IMR-90 (cell line): ENCODE measurements around the gene VILL. TPM values are rescaled to one million over a fixed set of nuclear protein-coding genes. Genes with fewer than 3 reads are reported as not detected.

Experiments used
- ATAC-seq: fragments of 200-7000 bp; cut with Tn5 transposase; 2 replicates; pipeline ENCODE4 v1.9.1; 2020; ENCODE audit warnings: low read depth, mild to moderate bottlenecking, moderate library complexity
- BruUV-seq: library from RNA; stranded (reverse); fragments of 400-500 nt; replicated peaks from 2 replicates; lab custom pipeline; 2021; lab: Mats Ljungman, UMichigan
- CTCF ChIA-PET: fragments of 300-600 bp; formaldehyde crosslinking; extraction: SDS; loops from one replicate; lab custom pipeline; 2021; ENCODE audit warnings: antibody characterized with exemption; lab: Yijun Ruan, JAX
- POLR2A ChIA-PET: fragments of 300-600 bp; sonication (Branson Sonifier 250); formaldehyde crosslinking; loops from one replicate; lab custom pipeline; 2022; ENCODE audit warnings: antibody characterized with exemption; ENCODE audit not compliant: unreplicated experiment; lab: Charles Lee
- DNase-seq: peaks from one replicate; pipeline ENCODE4 v3.0.0; 2013
- H2AFZ ChIP-seq: replicated peaks from 2 replicates; pipeline ENCODE3; 2013; ENCODE audit warnings: low read length, mild to moderate bottlenecking; ENCODE audit not compliant: poor library complexity
- H2AK5ac ChIP-seq: 2 replicates; pipeline ENCODE4 v1.6.1; 2013; ENCODE audit warnings: low read depth, low read length, inconsistent platforms
- H2AK9ac ChIP-seq: replicated peaks from 2 replicates; pipeline ENCODE3; 2013; ENCODE audit warnings: mild to moderate bottlenecking, low read depth, low read length, moderate library complexity; ENCODE audit not compliant: poor library complexity
- H2BK120ac ChIP-seq: 2 replicates; pipeline ENCODE4 v1.6.1; 2013; ENCODE audit warnings: low read depth, low read length, inconsistent platforms
- H2BK15ac ChIP-seq: 3 replicates; pipeline ENCODE4 v1.6.1; 2013; ENCODE audit warnings: low read depth, low read length, inconsistent platforms
- H2BK20ac ChIP-seq: 2 replicates; pipeline ENCODE4 v1.6.1; 2013; ENCODE audit warnings: low read depth, mild to moderate bottlenecking, inconsistent platforms, low read length, moderate library complexity
- H2BK5ac ChIP-seq: 2 replicates; pipeline ENCODE4 v1.6.1; 2013; ENCODE audit warnings: mild to moderate bottlenecking, low read depth, low read length, inconsistent platforms; ENCODE audit not compliant: poor library complexity, severe bottlenecking
- H3K14ac ChIP-seq: replicated peaks from 2 replicates; pipeline ENCODE4 v1.6.1; 2013; ENCODE audit warnings: low read depth, low read length, inconsistent platforms
- H3K18ac ChIP-seq: 2 replicates; pipeline ENCODE4 v1.6.1; 2013; ENCODE audit warnings: low read depth, low read length, control low read depth
- H3K23ac ChIP-seq: 2 replicates; pipeline ENCODE4 v1.6.1; 2013; ENCODE audit warnings: low read depth, low read length, inconsistent platforms
- H3K27ac ChIP-seq: 2 replicates; pipeline ENCODE4 v1.5.1; 2013; ENCODE audit warnings: mild to moderate bottlenecking, control low read depth, low read length; ENCODE audit not compliant: insufficient read depth
- H3K27me3 ChIP-seq: 2 replicates; pipeline ENCODE4 v1.6.1; 2013; ENCODE audit warnings: low read length; ENCODE audit not compliant: control insufficient read depth, insufficient read depth
- H3K36me3 ChIP-seq: 2 replicates; pipeline ENCODE4 v1.6.1; 2013; ENCODE audit warnings: low read length, mixed read lengths; ENCODE audit not compliant: control insufficient read depth, insufficient read depth
- H3K4ac ChIP-seq: 2 replicates; pipeline ENCODE4 v1.6.1; 2013; ENCODE audit warnings: low read depth, low read length, inconsistent platforms
- H3K4me1 ChIP-seq: 2 replicates; pipeline ENCODE4 v1.6.1; 2013; ENCODE audit warnings: low read length, mixed read lengths; ENCODE audit not compliant: control insufficient read depth, insufficient read depth
- H3K4me2 ChIP-seq: 2 replicates; pipeline ENCODE4 v1.6.1; 2013; ENCODE audit warnings: low read depth, mild to moderate bottlenecking, control low read depth, low read length, moderate library complexity
- H3K4me3 ChIP-seq: 2 replicates; pipeline ENCODE4 v1.5.1; 2013; ENCODE audit warnings: low read depth, mild to moderate bottlenecking, control low read depth, low read length, moderate library complexity; ENCODE audit not compliant: insufficient read depth
- H3K56ac ChIP-seq: 2 replicates; pipeline ENCODE4 v1.6.1; 2013; ENCODE audit warnings: low read length, inconsistent platforms; ENCODE audit not compliant: insufficient read depth; ENCODE audit errors: extremely low read depth
- H3K79me1 ChIP-seq, 2 experiments: 2 replicates each; pipeline ENCODE4 v1.6.1; 2013; ENCODE audit warnings: low read length in 2 of 2, inconsistent platforms in 1 of 2, low read depth in 1 of 2
- H3K9ac ChIP-seq: 2 replicates; pipeline ENCODE4 v1.6.1; 2013; ENCODE audit warnings: low read depth, low read length, control low read depth
- H3K9me1 ChIP-seq: 2 replicates; pipeline ENCODE4 v1.6.1; 2013; ENCODE audit warnings: low read length, inconsistent platforms; ENCODE audit not compliant: insufficient read depth
- H3K9me3 ChIP-seq: 2 replicates; pipeline ENCODE4 v1.6.1; 2013; ENCODE audit warnings: low read length; ENCODE audit not compliant: control insufficient read depth, insufficient read depth
- H4K20me1 ChIP-seq: 2 replicates; pipeline ENCODE4 v1.6.1; 2013; ENCODE audit warnings: low read length, inconsistent platforms; ENCODE audit not compliant: insufficient read depth
- H4K5ac ChIP-seq: 2 replicates; pipeline ENCODE4 v1.6.1; 2013; ENCODE audit warnings: mild to moderate bottlenecking, low read depth, low read length, control low read depth
- H4K8ac ChIP-seq, 2 experiments: 2 replicates each; pipeline ENCODE4 v1.6.1; 2013; ENCODE audit warnings: low read depth in 2 of 2, low read length in 2 of 2, control low read depth in 1 of 2, inconsistent platforms in 1 of 2
- H4K91ac ChIP-seq: 2 replicates; pipeline ENCODE4 v1.6.1; 2013; ENCODE audit warnings: low read depth, low read length, inconsistent platforms; ENCODE audit not compliant: insufficient read depth
- BHLHE40 ChIP-seq: fragments of 150-350 bp; IDR thresholded peaks from 2 replicates; pipeline ENCODE4 v1.6.1; 2016; ENCODE audit warnings: mild to moderate bottlenecking, low read depth, low read length
- CEBPB ChIP-seq: IDR thresholded peaks from 2 replicates; pipeline ENCODE4 v1.6.1; 2012; ENCODE audit warnings: low read depth, low read length, improper control_type of control experiment
- MXI1 ChIP-seq: IDR thresholded peaks from 2 replicates; pipeline ENCODE4 v1.6.1; 2012; ENCODE audit warnings: low read depth, mild to moderate bottlenecking, low read length, moderate library complexity, borderline replicate concordance
- RAD21 ChIP-seq: IDR thresholded peaks from 2 replicates; pipeline ENCODE4 v1.6.1; 2012; ENCODE audit warnings: low read length, improper control_type of control experiment
- RCOR1 ChIP-seq: IDR thresholded peaks from 2 replicates; pipeline ENCODE4 v1.6.1; 2012; ENCODE audit warnings: mild to moderate bottlenecking, low read length, improper control_type of control experiment; ENCODE audit not compliant: insufficient replicate concordance
- SMC3 ChIP-seq: fragments of 150-350 bp; IDR thresholded peaks from 2 replicates; pipeline ENCODE4 v1.6.1; 2016; ENCODE audit warnings: low read depth, mild to moderate bottlenecking, antibody characterized with exemption, low read length, moderate library complexity
- WGBS, 2 experiments: methylation state at CpG; one replicate each; pipeline versions ENCODE4 v1.1.5 to v1.1.7; 2013; ENCODE audit warnings: missing lambda C conversion rate in 2 of 2; ENCODE audit not compliant: insufficient read length in 1 of 2; ENCODE audit errors: extremely low coverage in 2 of 2; 5-methylcytosine and 5-hydroxymethylcytosine counted together
- dilution Hi-C: fragments of 300-500 bp; cut with HindIII; formaldehyde crosslinking; loops from one replicate; pipeline ENCODE4 v1.14.3; 2018; ENCODE audit warnings: low sequenced_read_pairs; ENCODE audit not compliant: unreplicated experiment
- in situ Hi-C: fragments of 300-500 bp; cut with MboI; formaldehyde crosslinking; loops from 3 replicates; pipeline ENCODE4 v1.14.3; 2019; ENCODE audit warnings: low sequenced_read_pairs, inconsistent platforms, mixed read lengths
- intact Hi-C: fragments of 100-400 bp; cut with micrococcal nuclease; formaldehyde crosslinking; loops from 2 replicates; pipeline ENCODE4 v1.10.0; 2022
- polyA plus RNA-seq, 3 experiments: library from polyadenylated mRNA; depleted of rRNA; stranded (reverse); fragments of >200 nt; gene quantifications; 2 replicates each; pipeline ENCODE4 v1.2.3, GENCODE V29; 2012; ENCODE audit warnings: low replicate concordance in 1 of 3
- total RNA-seq: library from RNA; depleted of rRNA; stranded (reverse); fragments of >200 nt; gene quantifications from 2 replicates; pipeline ENCODE4 v1.2.3, GENCODE V29; 2012
- TF ChIP-seq, protein P1 (sequence below): fragments of 150-350 bp; IDR thresholded peaks from 2 replicates; pipeline ENCODE4 v1.6.1; 2016; ENCODE audit warnings: low read depth, mild to moderate bottlenecking, low read length, moderate library complexity, borderline replicate concordance
- TF ChIP-seq, protein P2 (sequence below): conservative IDR thresholded peaks from 2 replicates; pipeline ENCODE4 v1.5.1; 2012; ENCODE audit warnings: mild to moderate bottlenecking, low read depth, low read length, improper control_type of control experiment

The VILL gene
- total and polyA plus RNA-seq, 2 of the 4 experiments (the other 2 are of a cell fraction): 2.3 to 4.7 TPM

DNA sequence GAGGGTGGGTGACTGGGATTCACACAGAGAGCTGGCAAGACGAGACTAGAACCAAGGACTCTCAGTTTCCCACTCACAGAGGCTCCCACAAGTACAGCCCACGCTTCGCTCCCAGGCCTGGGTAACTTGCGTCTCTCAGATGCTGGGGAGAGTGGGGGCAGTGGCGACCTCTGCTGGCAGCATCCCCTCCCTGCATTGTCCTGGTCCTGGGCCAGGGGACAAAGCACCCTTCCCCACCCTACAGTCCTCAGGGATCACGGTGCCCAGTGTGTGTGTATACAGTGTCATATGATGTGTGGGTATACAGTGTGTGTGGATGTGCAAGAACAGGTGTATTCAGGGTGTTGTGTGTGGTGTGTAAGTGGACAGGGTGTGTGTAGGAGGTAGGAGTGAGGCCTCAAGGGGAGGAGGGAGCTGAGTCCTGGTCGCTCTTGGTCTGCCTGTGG lies 12.8 kb downstream of the VILL start:
- H4K91ac ChIP-seq: no peak overlapping the region
- H3K18ac ChIP-seq: no peak overlapping the region
- no peak overlapping the region for H3K23ac ChIP-seq
- no peak overlapping the region for H2BK120ac ChIP-seq
- H3K4me1 ChIP-seq: peaks cover 7% of the 10 kb centered on the region
- no peak overlapping the region for H3K4ac ChIP-seq
- peak overlapping the region; percentile 48; the same call in 1 of the 2 replicates for H2AK5ac ChIP-seq
- no peak overlapping the region for H3K27ac ChIP-seq
- no peak overlapping the region for H2BK20ac ChIP-seq
- ChIA-PET CTCF (interaction anchor here (0.5 to 1.3 kb wide), 3 partner anchors 18 to 148 kb away, joined by 3 to 4 read pairs (median 3); no protein-coding TSS in a partner anchor), POLR2A (no interaction called here)
- whole genome bisulfite sequencing, 2 experiments: no CpG with 5 or more reads among the region's 7 CpGs
- H3K36me3 ChIP-seq: peaks cover 19% of the 10 kb centered on the region
- H4K5ac ChIP-seq: no peak overlapping the region
- H3K4me3 ChIP-seq: no peak overlapping the region
- peaks cover 15% of the 10 kb centered on the region for H3K9me1 ChIP-seq
- no peak overlapping the region for H2AK9ac ChIP-seq
- H3K79me1 ChIP-seq: peaks cover 3% of the 10 kb centered on the region in 2 experiments; a peak in 1 of 4 replicates
- intact Hi-C loops: loop anchor here (1.0 kb wide), 1 partner anchor 148 kb away; no protein-coding TSS in a partner anchor
- in situ Hi-C loops: no loop called here
- peaks cover 8% of the 10 kb centered on the region; the same call in 1 of the 2 replicates for H4K20me1 ChIP-seq
- peak overlapping the region; percentile 46 for H2AFZ ChIP-seq
- BruUV-seq: no TSS peak
- peak; percentile 46 for ATAC-seq
- H3K9ac ChIP-seq: no peak overlapping the region
- dilution Hi-C loops: no loop called here
- no peak for TF ChIP-seq MXI1
- TF ChIP-seq, protein P1, sequence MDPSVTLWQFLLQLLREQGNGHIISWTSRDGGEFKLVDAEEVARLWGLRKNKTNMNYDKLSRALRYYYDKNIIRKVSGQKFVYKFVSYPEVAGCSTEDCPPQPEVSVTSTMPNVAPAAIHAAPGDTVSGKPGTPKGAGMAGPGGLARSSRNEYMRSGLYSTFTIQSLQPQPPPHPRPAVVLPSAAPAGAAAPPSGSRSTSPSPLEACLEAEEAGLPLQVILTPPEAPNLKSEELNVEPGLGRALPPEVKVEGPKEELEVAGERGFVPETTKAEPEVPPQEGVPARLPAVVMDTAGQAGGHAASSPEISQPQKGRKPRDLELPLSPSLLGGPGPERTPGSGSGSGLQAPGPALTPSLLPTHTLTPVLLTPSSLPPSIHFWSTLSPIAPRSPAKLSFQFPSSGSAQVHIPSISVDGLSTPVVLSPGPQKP: no peak
- TF ChIP-seq, protein P2, sequence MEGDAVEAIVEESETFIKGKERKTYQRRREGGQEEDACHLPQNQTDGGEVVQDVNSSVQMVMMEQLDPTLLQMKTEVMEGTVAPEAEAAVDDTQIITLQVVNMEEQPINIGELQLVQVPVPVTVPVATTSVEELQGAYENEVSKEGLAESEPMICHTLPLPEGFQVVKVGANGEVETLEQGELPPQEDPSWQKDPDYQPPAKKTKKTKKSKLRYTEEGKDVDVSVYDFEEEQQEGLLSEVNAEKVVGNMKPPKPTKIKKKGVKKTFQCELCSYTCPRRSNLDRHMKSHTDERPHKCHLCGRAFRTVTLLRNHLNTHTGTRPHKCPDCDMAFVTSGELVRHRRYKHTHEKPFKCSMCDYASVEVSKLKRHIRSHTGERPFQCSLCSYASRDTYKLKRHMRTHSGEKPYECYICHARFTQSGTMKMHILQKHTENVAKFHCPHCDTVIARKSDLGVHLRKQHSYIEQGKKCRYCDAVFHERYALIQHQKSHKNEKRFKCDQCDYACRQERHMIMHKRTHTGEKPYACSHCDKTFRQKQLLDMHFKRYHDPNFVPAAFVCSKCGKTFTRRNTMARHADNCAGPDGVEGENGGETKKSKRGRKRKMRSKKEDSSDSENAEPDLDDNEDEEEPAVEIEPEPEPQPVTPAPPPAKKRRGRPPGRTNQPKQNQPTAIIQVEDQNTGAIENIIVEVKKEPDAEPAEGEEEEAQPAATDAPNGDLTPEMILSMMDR: peak; percentile 76
- TF ChIP-seq RAD21: peak; percentile 71
- TF ChIP-seq CEBPB: no peak
- no peak for TF ChIP-seq RCOR1
- no peak for TF ChIP-seq BHLHE40
- peak; percentile 56 for TF ChIP-seq SMC3
- H3K4me2 ChIP-seq: no peak overlapping the region
- no peaks in the 10 kb centered on the region for H3K27me3 ChIP-seq
- no peak overlapping the region for H4K8ac ChIP-seq
- no peak overlapping the region for H2BK5ac ChIP-seq
- no peak overlapping the region for H3K56ac ChIP-seq
- peak; percentile 33 for DNase-seq
- no peaks in the 10 kb centered on the region for H3K9me3 ChIP-seq
- H2BK15ac ChIP-seq: no peak overlapping the region
- no peak overlapping the region for H3K14ac ChIP-seq
